NCI-H1105 (cell line): Measurements from ENCODE around the gene TOPBP1.
"Not testable (repeated sequence)": the region's sequence is repeated elsewhere in the genome, so short reads cannot be mapped to it uniquely, and the experiment has no call there.

ENCODE experiments used
- DNase-seq: peaks from one replicate; lab custom pipeline; 2025; lab: John Stamatoyannopoulos, UW

Gene TOPBP1

GRCh38 chr3:133570937-133571320 lies 90.8 kb downstream of the TOPBP1 start:
- DNase-seq = no peak

- no peak for DNase-seq
Measured at GRCh38 chr3:133570139-133570936, 91.4 kb downstream of the TOPBP1 start.

- no peak for DNase-seq
Measured at GRCh38 chr3:133568294-133569014, 93.3 kb downstream of the TOPBP1 start.

- no peak for DNase-seq
Measured at GRCh38 chr3:133563816-133564215, 97.9 kb downstream of the TOPBP1 start.

GRCh38 chr3:133563186-133563591 lies 98.6 kb downstream of the TOPBP1 start:
- no peak for DNase-seq

- no peak for DNase-seq
Measured at GRCh38 chr3:133562376-133562775, 99.4 kb downstream of the TOPBP1 start.

GRCh38 chr3:133561679-133562078 lies 100.1 kb downstream of the TOPBP1 start:
- no peak for DNase-seq

- not testable (repeated sequence) for DNase-seq
Measured at GRCh38 chr3:133551589-133551988, 110.2 kb downstream of the TOPBP1 start.
